Effector memory CD4-positive, alpha-beta T cell (primary cell): ENCODE results near the gene CBX1.

ENCODE experiments used
- DNase-seq, 3 donors: peaks; one replicate each; pipeline ENCODE4 v3.0.0-alpha.2; 2020
- H3K27ac ChIP-seq: 2 replicates; pipeline ENCODE4 v1.7.0; 2013; ENCODE audit warnings: mild to moderate bottlenecking, low read length, moderate library complexity; ENCODE audit not compliant: insufficient read depth, poor library complexity, severe bottlenecking
- H3K27me3 ChIP-seq: replicated peaks from 2 replicates; pipeline ENCODE4 v1.7.0; 2013; ENCODE audit warnings: mild to moderate bottlenecking, low read length; ENCODE audit not compliant: insufficient read depth, control insufficient read depth, poor library complexity, severe bottlenecking
- H3K36me3 ChIP-seq: 2 replicates; pipeline ENCODE4 v1.7.0; 2013; ENCODE audit warnings: mild to moderate bottlenecking, low read length, moderate library complexity; ENCODE audit not compliant: control insufficient read depth, insufficient read depth
- H3K4me1 ChIP-seq: 2 replicates; pipeline ENCODE4 v1.7.0; 2013; ENCODE audit warnings: low read length, mild to moderate bottlenecking; ENCODE audit not compliant: control insufficient read depth, insufficient read depth, poor library complexity, severe bottlenecking
- H3K4me3 ChIP-seq: 2 replicates; pipeline ENCODE4 v1.7.0; 2013; ENCODE audit warnings: low read length, low read depth, mild to moderate bottlenecking; ENCODE audit not compliant: insufficient read depth, poor library complexity, severe bottlenecking
- H3K9me3 ChIP-seq: 2 replicates; pipeline ENCODE4 v1.7.0; 2013; ENCODE audit warnings: mild to moderate bottlenecking, low read length, moderate library complexity; ENCODE audit not compliant: control insufficient read depth

CBX1 gene

GRCh38 chr17:48022901-48023300 lies 78.4 kb downstream of the CBX1 start:
- Histone ChIP-seq H3K27ac (no peak overlapping the region), H3K4me1 (peaks cover 23% of the 10 kb centered on the region), H3K36me3 (no peaks in the 10 kb centered on the region), H3K4me3 (no peak overlapping the region), H3K9me3 (no peaks in the 10 kb centered on the region), H3K27me3 (no peaks in the 10 kb centered on the region)
- no peak for DNase-seq

- Histone ChIP-seq H3K36me3 (no peaks in the 10 kb centered on the region), H3K9me3 (no peaks in the 10 kb centered on the region), H3K4me3 (no peak overlapping the region), H3K27me3 (no peaks in the 10 kb centered on the region), H3K27ac (no peak overlapping the region), H3K4me1 (peaks cover 23% of the 10 kb centered on the region)
- no peak for DNase-seq
Observed at GRCh38 chr17:48021934-48022333, 79.3 kb downstream of the CBX1 start.
